ENCODE measurements around the gene SZT2.

SZT2 gene

DNA sequence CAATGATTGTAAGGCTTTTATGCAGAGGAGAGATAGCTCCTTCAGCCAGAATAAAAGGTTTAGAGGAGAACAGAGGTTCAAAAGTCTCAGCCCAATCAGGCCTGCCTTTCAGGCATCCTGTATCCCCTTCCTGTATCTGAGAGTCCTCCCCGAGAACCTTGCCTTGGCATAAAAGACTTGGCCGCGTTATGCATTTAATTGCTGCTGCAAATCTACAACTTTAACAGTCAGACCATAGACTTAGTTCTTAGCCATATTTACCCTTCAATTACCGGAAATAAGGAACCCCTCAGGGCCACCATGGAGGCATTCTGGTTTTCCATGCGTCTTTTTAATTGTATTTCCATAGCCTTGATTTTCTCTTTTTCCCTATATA is 82.4 kb downstream of the SZT2 start:
- TF ChIP-seq ZNF565 (CRISPR knock-in tag; conservative IDR thresholded peaks at IDR 0.05; ENCODE audit: low read depth) (no peak), ESRRG (CRISPR knock-in tag; IDR thresholded peaks at IDR 0.05) (no peak), TOX (CRISPR knock-in tag; IDR thresholded peaks at IDR 0.05; ENCODE audit: borderline replicate concordance) (no peak), ZFP3 (CRISPR knock-in tag; IDR thresholded peaks at IDR 0.05) (no peak), ZNF8 (CRISPR knock-in tag; IDR thresholded peaks at IDR 0.05) (no peak), ZC3H10 (CRISPR knock-in tag; IDR thresholded peaks at IDR 0.05) (no peak), ZNF70 (CRISPR knock-in tag; IDR thresholded peaks at IDR 0.05) (no peak), PPARA (CRISPR knock-in tag; IDR thresholded peaks at IDR 0.05; ENCODE audit: borderline replicate concordance) (no peak), ISL1 (CRISPR knock-in tag; IDR thresholded peaks at IDR 0.05) (no peak), GLIS3 (CRISPR knock-in tag; IDR thresholded peaks at IDR 0.05) (no peak)
- TF ChIP-seq, protein P1, sequence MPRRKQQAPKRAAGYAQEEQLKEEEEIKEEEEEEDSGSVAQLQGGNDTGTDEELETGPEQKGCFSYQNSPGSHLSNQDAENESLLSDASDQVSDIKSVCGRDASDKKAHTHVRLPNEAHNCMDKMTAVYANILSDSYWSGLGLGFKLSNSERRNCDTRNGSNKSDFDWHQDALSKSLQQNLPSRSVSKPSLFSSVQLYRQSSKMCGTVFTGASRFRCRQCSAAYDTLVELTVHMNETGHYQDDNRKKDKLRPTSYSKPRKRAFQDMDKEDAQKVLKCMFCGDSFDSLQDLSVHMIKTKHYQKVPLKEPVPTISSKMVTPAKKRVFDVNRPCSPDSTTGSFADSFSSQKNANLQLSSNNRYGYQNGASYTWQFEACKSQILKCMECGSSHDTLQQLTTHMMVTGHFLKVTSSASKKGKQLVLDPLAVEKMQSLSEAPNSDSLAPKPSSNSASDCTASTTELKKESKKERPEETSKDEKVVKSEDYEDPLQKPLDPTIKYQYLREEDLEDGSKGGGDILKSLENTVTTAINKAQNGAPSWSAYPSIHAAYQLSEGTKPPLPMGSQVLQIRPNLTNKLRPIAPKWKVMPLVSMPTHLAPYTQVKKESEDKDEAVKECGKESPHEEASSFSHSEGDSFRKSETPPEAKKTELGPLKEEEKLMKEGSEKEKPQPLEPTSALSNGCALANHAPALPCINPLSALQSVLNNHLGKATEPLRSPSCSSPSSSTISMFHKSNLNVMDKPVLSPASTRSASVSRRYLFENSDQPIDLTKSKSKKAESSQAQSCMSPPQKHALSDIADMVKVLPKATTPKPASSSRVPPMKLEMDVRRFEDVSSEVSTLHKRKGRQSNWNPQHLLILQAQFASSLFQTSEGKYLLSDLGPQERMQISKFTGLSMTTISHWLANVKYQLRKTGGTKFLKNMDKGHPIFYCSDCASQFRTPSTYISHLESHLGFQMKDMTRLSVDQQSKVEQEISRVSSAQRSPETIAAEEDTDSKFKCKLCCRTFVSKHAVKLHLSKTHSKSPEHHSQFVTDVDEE (CRISPR knock-in tag; IDR thresholded peaks at IDR 0.05) = no peak
- TF ChIP-seq, protein P2, sequence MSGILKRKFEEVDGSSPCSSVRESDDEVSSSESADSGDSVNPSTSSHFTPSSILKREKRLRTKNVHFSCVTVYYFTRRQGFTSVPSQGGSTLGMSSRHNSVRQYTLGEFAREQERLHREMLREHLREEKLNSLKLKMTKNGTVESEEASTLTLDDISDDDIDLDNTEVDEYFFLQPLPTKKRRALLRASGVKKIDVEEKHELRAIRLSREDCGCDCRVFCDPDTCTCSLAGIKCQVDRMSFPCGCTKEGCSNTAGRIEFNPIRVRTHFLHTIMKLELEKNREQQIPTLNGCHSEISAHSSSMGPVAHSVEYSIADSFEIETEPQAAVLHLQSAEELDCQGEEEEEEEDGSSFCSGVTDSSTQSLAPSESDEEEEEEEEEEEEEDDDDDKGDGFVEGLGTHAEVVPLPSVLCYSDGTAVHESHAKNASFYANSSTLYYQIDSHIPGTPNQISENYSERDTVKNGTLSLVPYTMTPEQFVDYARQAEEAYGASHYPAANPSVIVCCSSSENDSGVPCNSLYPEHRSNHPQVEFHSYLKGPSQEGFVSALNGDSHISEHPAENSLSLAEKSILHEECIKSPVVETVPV (CRISPR knock-in tag; IDR thresholded peaks at IDR 0.05) = no peak

DNA sequence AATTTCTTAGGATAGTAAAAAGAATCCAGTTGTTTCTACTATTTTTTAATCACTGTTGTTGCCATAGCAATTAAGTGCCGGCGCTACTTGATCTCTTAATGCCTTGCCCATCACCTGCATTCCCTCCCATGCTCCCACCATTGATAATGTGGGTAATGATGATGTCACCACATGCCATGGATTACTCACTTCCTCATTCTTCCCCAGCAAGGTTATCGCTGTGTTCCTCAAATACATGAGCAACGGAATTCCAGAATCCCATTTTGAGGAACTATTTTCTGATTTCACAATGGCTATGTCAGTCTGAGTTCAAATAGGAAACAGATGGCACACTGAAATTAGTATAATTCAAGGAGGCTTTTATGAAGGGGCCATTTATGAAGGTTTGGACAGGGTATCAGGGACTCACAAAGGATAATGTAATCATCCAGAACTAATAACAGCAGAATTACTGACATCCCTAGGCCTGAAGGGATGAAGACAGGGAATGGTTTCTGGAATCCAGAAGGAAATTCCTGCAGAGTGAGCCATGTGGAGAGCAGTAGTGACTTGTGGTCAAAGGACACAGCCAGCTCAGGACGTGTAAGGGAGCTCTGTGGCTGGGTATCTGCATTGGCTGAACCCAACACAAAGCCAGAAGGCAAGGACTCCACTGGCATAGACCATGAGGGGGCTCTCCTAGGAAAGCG is 82.9 kb downstream of the SZT2 start:
- TF ChIP-seq, protein P1 (CRISPR knock-in tag; IDR thresholded peaks at IDR 0.05) = peak; percentile 66; the same call in 1 of the 2 replicates
- peak; percentile 15; the same call in 1 of the 2 replicates for TF ChIP-seq GLIS3 (CRISPR knock-in tag; IDR thresholded peaks at IDR 0.05)
- TF ChIP-seq CSDC2 (CRISPR knock-in tag; IDR thresholded peaks at IDR 0.05) = peak; percentile 76; the same call in 1 of the 2 replicates
- TF ChIP-seq SNAI2 (CRISPR knock-in tag; IDR thresholded peaks at IDR 0.05) = peak; percentile 59; the same call in 1 of the 2 replicates
- TF ChIP-seq TOX (CRISPR knock-in tag; IDR thresholded peaks at IDR 0.05; ENCODE audit: borderline replicate concordance) = peak; percentile 39; the same call in 1 of the 2 replicates
- TF ChIP-seq ISL1 (CRISPR knock-in tag; IDR thresholded peaks at IDR 0.05) = peak; percentile 83
- TF ChIP-seq TCF4 (CRISPR knock-in tag; IDR thresholded peaks at IDR 0.05; ENCODE audit: borderline replicate concordance) = peak; percentile 66; the same call in 1 of the 2 replicates
- peak; percentile 79 for TF ChIP-seq ZFP3 (CRISPR knock-in tag; IDR thresholded peaks at IDR 0.05)
- TF ChIP-seq, protein P2 (CRISPR knock-in tag; IDR thresholded peaks at IDR 0.05) = 0 out of 2 replicates have a peak, but pooled peaks have one; percentile 28
- TF ChIP-seq, protein P3, sequence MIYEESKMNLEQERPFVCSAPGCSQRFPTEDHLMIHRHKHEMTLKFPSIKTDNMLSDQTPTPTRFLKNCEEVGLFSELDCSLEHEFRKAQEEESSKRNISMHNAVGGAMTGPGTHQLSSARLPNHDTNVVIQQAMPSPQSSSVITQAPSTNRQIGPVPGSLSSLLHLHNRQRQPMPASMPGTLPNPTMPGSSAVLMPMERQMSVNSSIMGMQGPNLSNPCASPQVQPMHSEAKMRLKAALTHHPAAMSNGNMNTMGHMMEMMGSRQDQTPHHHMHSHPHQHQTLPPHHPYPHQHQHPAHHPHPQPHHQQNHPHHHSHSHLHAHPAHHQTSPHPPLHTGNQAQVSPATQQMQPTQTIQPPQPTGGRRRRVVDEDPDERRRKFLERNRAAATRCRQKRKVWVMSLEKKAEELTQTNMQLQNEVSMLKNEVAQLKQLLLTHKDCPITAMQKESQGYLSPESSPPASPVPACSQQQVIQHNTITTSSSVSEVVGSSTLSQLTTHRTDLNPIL (CRISPR knock-in tag; IDR thresholded peaks at IDR 0.05; ENCODE audit: low read depth) = peak; percentile 87
- ATAC-seq = peak; percentile 91

More for the DNA sequence above, 82.4 kb downstream of the SZT2 start:
- ATAC-seq = no peak

DNA sequence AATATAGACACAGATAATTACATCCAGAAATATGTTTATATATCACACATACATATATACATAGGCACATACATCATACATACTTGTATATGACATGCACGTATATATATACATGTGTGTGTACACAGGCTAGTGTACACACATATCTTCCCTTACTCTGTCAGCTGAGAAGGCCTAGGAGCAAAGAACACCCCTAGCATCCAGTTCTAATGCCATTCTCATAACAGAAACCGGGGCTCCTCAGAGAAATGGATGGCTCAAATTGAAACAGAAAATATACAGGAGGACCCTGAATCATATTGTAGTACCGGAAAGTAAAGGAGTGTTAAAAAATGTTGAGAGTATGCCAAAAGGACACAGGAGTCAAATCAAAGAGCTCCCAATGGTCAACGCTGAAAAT is 83.8 kb downstream of the SZT2 start:
- no peak for ATAC-seq
- TF ChIP-seq ZNF565 (CRISPR knock-in tag; conservative IDR thresholded peaks at IDR 0.05; ENCODE audit: low read depth) (no peak), OSR1 (CRISPR knock-in tag; IDR thresholded peaks at IDR 0.05) (no peak), RARB (CRISPR knock-in tag; IDR thresholded peaks at IDR 0.05) (no peak), CSDC2 (CRISPR knock-in tag; IDR thresholded peaks at IDR 0.05) (no peak), ZFP3 (CRISPR knock-in tag; IDR thresholded peaks at IDR 0.05) (no peak), ESRRG (CRISPR knock-in tag; IDR thresholded peaks at IDR 0.05) (no peak), SNAI2 (CRISPR knock-in tag; IDR thresholded peaks at IDR 0.05) (no peak), ZNF70 (CRISPR knock-in tag; IDR thresholded peaks at IDR 0.05) (no peak), ZNF8 (CRISPR knock-in tag; IDR thresholded peaks at IDR 0.05) (no peak), ISL1 (CRISPR knock-in tag; IDR thresholded peaks at IDR 0.05) (no peak)
- TF ChIP-seq, protein P4, sequence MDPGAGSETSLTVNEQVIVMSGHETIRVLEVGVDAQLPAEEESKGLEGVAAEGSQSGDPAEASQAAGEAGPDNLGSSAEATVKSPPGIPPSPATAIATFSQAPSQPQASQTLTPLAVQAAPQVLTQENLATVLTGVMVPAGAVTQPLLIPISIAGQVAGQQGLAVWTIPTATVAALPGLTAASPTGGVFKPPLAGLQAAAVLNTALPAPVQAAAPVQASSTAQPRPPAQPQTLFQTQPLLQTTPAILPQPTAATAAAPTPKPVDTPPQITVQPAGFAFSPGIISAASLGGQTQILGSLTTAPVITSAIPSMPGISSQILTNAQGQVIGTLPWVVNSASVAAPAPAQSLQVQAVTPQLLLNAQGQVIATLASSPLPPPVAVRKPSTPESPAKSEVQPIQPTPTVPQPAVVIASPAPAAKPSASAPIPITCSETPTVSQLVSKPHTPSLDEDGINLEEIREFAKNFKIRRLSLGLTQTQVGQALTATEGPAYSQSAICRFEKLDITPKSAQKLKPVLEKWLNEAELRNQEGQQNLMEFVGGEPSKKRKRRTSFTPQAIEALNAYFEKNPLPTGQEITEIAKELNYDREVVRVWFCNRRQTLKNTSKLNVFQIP (CRISPR knock-in tag; IDR thresholded peaks at IDR 0.05; ENCODE audit: borderline replicate concordance, low read depth) = no peak
- TF ChIP-seq, protein P3 (CRISPR knock-in tag; IDR thresholded peaks at IDR 0.05; ENCODE audit: low read depth) = no peak
- TF ChIP-seq, protein P5, sequence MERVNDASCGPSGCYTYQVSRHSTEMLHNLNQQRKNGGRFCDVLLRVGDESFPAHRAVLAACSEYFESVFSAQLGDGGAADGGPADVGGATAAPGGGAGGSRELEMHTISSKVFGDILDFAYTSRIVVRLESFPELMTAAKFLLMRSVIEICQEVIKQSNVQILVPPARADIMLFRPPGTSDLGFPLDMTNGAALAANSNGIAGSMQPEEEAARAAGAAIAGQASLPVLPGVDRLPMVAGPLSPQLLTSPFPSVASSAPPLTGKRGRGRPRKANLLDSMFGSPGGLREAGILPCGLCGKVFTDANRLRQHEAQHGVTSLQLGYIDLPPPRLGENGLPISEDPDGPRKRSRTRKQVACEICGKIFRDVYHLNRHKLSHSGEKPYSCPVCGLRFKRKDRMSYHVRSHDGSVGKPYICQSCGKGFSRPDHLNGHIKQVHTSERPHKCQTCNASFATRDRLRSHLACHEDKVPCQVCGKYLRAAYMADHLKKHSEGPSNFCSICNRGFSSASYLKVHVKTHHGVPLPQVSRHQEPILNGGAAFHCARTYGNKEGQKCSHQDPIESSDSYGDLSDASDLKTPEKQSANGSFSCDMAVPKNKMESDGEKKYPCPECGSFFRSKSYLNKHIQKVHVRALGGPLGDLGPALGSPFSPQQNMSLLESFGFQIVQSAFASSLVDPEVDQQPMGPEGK (CRISPR knock-in tag; IDR thresholded peaks at IDR 0.05; ENCODE audit: borderline replicate concordance) = no peak
